Mesothelial cell of epicardium (in vitro differentiated cells): ENCODE data around the gene LDLRAD4. TPM values are rescaled to one million over a fixed set of nuclear protein-coding genes. Genes with fewer than 3 reads are reported as not detected.
"Not testable (repeated sequence)": the region's sequence is repeated elsewhere in the genome, so short reads cannot be mapped to it uniquely, and the experiment has no call there.

Source experiments
- DNase-seq, 2 experiments: peaks; one replicate each; pipeline ENCODE4 v3.0.0; 2021; ENCODE audit warnings: low spot score in 2 of 2; ENCODE audit not compliant: unreplicated experiment in 2 of 2
- H3K27ac Mint-ChIP-seq: 2 replicates; pipeline ENCODE4 v1.8.0; 2021; ENCODE audit warnings: mixed read lengths
- H3K27me3 Mint-ChIP-seq: 2 replicates; pipeline ENCODE4 v1.8.0; 2021; ENCODE audit warnings: low read depth, mixed read lengths
- H3K36me3 Mint-ChIP-seq: 2 replicates; pipeline ENCODE4 v1.8.0; 2021; ENCODE audit warnings: mixed read lengths
- H3K4me1 Mint-ChIP-seq: 2 replicates; pipeline ENCODE4 v1.8.0; 2021; ENCODE audit warnings: mixed read lengths
- H3K4me3 Mint-ChIP-seq: 2 replicates; pipeline ENCODE4 v1.8.0; 2021; ENCODE audit warnings: mild to moderate bottlenecking, moderate library complexity, mixed read lengths
- H3K9me3 Mint-ChIP-seq: 2 replicates; pipeline ENCODE4 v1.8.0; 2021; ENCODE audit warnings: mixed read lengths
- CTCF ChIP-seq: fragments of 200-600 bp; sonication (generic); IDR thresholded peaks from one replicate; pipeline ENCODE4 v1.5.0; 2021; ENCODE audit warnings: antibody characterized with exemption; ENCODE audit not compliant: unreplicated experiment
- total RNA-seq: library from RNA; stranded (reverse); gene quantifications from 3 replicates; pipeline ENCODE4 v1.2.1, GENCODE V29; 2021

The LDLRAD4 gene
- total RNA-seq, 1 donor from 2014 or later: 29.7 TPM

- Mint-ChIP-seq H3K4me3 (no peak overlapping the region), H3K27me3 (no peaks in the 10 kb centered on the region), H3K36me3 (no peaks in the 10 kb centered on the region), H3K9me3 (no peaks in the 10 kb centered on the region), H3K27ac (no peak overlapping the region), H3K4me1 (no peaks in the 10 kb centered on the region)
- TF ChIP-seq CTCF: no peak
- no peak for DNase-seq
Measured at GRCh38 chr18:13487237-13487636, 268.7 kb downstream of the LDLRAD4 start.

GRCh38 chr18:13488281-13488929, 269.8 kb downstream of the LDLRAD4 start:
- H3K4me3 Mint-ChIP-seq: no peak overlapping the region
- no peaks in the 10 kb centered on the region for H3K4me1 Mint-ChIP-seq
- H3K27ac Mint-ChIP-seq: no peak overlapping the region
- H3K36me3 Mint-ChIP-seq: no peaks in the 10 kb centered on the region
- no peak for TF ChIP-seq CTCF
- no peaks in the 10 kb centered on the region for H3K27me3 Mint-ChIP-seq
- H3K9me3 Mint-ChIP-seq: no peaks in the 10 kb centered on the region
- DNase-seq: no peak

DNA sequence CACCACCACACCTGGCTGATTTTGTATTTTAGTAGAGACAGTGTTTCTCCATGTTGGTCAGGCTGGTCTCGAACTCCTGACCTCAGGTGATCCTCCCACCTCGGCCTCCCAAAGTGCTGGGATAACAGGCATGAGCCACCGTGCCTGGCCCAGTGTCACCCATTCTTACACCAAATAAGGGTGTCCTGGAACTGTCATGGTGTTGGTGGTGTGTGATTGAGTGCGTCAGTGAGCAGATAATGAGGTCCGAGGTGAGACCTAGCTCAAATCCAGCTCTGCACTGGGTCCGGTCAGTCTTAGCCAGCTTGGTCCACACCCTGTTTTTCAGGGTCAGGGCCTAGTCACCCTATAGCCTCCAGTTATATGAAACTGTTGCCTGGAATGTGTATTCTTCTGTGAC, 270.7 kb downstream of the LDLRAD4 start:
- H3K27me3 Mint-ChIP-seq, DNase-seq, H3K9me3 Mint-ChIP-seq, H3K27ac Mint-ChIP-seq, H3K4me3 Mint-ChIP-seq, H3K36me3 Mint-ChIP-seq, H3K4me1 Mint-ChIP-seq: not testable (repeated sequence)

DNA sequence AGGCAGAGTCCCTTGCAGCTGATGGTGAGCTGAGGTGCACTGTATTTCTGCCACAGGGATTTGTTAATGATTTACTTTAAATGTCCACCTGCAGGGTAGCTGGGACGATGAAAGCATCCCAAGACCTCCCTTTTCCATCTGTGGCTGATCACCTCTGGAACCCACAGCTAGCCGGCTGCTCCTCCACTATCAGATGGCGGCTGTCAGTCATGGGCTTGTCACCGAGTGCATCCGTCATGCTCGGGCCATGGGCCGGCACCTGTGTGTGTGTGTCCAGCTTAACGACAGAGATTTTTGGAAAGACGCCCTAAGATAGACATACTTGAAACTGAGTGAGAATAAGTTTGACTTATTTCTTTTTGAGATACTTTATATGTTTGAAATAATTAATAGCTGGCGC, 272.6 kb downstream of the LDLRAD4 start:
- no peak for DNase-seq
- no peaks in the 10 kb centered on the region for H3K36me3 Mint-ChIP-seq
- no peak overlapping the region for H3K4me3 Mint-ChIP-seq
- peaks cover 7% of the 10 kb centered on the region for H3K4me1 Mint-ChIP-seq
- TF ChIP-seq CTCF: no peak
- no peaks in the 10 kb centered on the region for H3K9me3 Mint-ChIP-seq
- no peak overlapping the region for H3K27ac Mint-ChIP-seq
- H3K27me3 Mint-ChIP-seq: no peaks in the 10 kb centered on the region

- DNase-seq: no peak
- H3K9me3 Mint-ChIP-seq: no peaks in the 10 kb centered on the region
- H3K27ac Mint-ChIP-seq: no peak overlapping the region
- TF ChIP-seq CTCF: no peak
- H3K4me1 Mint-ChIP-seq: peaks cover 7% of the 10 kb centered on the region
- H3K36me3 Mint-ChIP-seq: no peaks in the 10 kb centered on the region
- no peaks in the 10 kb centered on the region for H3K27me3 Mint-ChIP-seq
- H3K4me3 Mint-ChIP-seq: no peak overlapping the region
Measured at GRCh38 chr18:13492314-13492713, 273.8 kb downstream of the LDLRAD4 start.

DNA sequence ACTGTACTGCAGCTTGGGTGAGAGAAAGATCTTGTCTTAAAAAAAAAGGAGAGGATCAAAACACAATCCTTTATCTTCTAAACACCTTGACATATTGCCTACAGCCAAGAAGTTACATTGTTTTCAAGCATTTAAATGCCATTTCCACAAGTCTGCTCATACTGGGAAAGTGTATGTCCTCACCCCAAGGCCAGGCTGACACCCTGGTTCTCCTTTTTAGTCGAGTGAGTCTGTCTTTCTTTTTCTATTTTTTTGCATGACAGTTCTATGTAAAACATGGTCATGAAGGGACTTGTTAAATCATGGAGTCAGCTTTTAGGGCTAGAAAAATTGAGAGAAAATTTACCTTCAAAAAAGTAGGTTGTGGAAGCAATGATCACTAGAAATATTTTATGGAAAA, 274.5 kb downstream of the LDLRAD4 start:
- no peak for TF ChIP-seq CTCF
- no peaks in the 10 kb centered on the region for H3K36me3 Mint-ChIP-seq
- no peaks in the 10 kb centered on the region for H3K27me3 Mint-ChIP-seq
- H3K27ac Mint-ChIP-seq: no peak overlapping the region
- no peak for DNase-seq
- no peaks in the 10 kb centered on the region for H3K9me3 Mint-ChIP-seq
- H3K4me1 Mint-ChIP-seq: peaks cover 7% of the 10 kb centered on the region
- H3K4me3 Mint-ChIP-seq: no peak overlapping the region
